Activated naive CD4-positive, alpha-beta T cell treated with Interleukin-2 at 50 U/mL for 16 hours (primary cell): ENCODE results near the gene RGS11.
"Not testable (repeated sequence)": the region's sequence is repeated elsewhere in the genome, so short reads cannot be mapped to it uniquely, and the experiment has no call there.

Experiments
- DNase-seq: peaks from one replicate; pipeline ENCODE4 v3.0.0-alpha.2; 2020

RGS11 gene

DNA sequence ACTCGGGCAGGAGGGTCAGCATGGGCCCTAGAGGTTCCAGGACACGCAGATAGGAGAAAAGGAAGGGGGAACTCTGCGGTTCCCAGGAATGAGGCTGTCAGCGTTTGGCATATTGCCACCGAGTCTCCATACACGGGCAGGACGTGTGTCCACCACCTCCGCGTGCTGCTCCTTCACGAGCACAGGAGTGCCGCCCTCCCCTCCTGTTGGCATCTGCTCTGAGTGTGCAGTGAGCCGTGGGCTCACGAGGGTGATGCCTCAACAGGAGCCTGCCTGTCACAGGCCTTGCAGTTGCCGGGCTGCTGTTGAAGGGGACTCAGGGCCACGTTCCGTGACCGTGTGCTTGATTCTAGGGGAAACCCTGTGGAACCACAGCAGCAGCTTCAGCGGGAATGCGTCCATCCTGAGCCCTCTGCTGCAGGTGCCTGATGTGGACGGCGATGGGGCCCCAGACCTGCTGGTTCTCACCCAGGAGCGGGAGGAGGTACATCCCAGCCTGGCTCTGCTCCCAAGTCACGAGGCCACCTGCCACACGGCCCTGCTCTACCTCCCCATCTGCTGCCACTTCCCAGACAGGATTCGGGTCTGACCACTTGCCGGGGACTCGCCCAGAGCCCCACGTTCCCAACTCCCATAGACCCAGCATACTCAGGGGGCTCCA is 14.6 kb downstream of the RGS11 start:
- no peak for DNase-seq

DNA sequence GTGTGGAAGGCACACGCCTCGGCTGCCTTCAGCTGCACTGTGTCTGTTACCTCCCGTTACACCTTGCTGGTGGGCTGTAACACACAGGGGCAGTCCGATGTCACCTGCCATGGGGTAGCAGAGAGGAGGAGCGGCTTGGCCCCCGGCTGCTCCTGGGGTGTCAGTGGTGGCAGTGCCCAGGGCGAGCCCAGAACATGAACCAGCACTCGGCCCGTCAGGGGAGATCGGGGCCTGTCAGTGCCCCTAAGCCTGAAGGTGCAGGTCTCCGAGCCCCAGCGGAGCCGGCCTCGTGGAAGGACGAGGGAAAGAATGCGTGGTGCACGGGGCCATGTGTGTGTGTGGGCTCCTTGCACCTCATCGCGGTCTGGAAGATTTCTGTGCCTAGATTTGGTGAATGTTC is 15.4 kb downstream of the RGS11 start:
- no peak for DNase-seq

GRCh38 chr16:259814-260253 is 15.9 kb downstream of the RGS11 start:
- no peak for DNase-seq

- no peak for DNase-seq
Measured at GRCh38 chr16:259226-259625, 16.5 kb downstream of the RGS11 start.

DNA sequence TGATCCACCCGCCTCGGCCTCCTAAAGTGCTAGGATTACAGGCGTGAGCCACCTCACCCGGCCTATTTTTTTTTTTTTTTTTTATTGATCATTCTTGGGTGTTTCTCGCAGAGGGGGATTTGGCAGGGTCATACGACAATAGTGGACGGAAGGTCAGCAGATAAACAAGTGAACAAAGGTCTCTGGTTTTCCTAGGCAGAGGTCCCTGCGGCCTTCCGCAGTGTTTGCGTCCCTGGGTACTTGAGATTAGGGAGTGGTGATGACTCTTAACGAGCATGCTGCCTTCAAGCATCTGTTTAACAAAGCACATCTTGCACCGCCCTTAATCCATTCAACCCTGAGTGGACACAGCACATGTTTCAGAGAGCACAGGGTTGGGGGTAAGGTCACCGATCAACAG is 17.7 kb downstream of the RGS11 start:
- not testable (repeated sequence) for DNase-seq

GRCh38 chr16:255183-255582 is 20.6 kb downstream of the RGS11 start:
- no peak for DNase-seq

DNA sequence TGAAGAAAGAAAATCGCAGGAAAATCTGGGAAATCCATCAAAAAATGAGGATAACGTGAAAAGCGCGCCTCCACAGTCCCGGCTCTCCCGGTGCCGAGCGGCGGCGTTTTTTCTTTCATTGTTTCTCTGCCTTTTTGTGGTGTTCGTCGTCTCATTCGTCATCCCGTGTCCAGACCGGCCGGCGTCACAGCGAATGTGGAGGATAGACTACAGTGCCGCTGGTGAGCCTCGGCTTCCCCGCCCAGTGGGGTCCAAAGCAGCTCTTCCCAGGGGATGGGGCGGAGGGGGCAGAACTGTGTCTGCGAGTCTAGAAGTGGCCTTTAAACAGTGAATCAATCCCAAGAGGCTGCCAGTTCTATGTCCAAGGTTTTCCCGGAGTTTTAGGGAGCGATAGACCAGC is 21.3 kb downstream of the RGS11 start:
- DNase-seq, result no peak

- DNase-seq, result no peak
Measured at GRCh38 chr16:253833-254232, 21.9 kb downstream of the RGS11 start.

GRCh38 chr16:252366-253337 is 23.1 kb downstream of the RGS11 start:
- peak; percentile 32 for DNase-seq

- no peak for DNase-seq
Measured at GRCh38 chr16:249431-249830, 26.3 kb downstream of the RGS11 start.

DNA sequence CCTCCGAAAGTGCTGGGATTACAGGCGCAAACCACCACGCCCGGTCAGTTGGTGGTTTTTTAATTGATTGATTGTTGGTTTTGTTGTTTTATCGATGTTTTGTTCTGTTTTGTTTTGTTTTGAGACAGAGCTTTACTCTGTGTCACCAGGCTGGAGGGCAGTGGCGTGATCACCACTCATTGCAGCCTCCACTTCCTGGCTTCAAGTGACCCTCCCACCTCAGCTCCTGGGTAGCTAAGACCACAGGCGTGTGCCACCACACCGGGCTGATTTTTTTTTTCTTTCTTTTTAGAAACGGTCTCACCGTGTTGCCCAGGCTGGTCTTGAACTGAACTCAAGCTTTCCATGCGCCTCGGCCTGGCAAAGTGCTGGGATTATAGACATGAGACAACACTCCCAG is 28.7 kb downstream of the RGS11 start:
- no peak for DNase-seq

GRCh38 chr16:245105-245504 is 30.6 kb downstream of the RGS11 start:
- DNase-seq, result no peak

- DNase-seq, result no peak
Measured at GRCh38 chr16:243348-243747, 32.4 kb downstream of the RGS11 start.

- no peak for DNase-seq
Measured at GRCh38 chr16:242281-242680, 33.5 kb downstream of the RGS11 start.

DNA sequence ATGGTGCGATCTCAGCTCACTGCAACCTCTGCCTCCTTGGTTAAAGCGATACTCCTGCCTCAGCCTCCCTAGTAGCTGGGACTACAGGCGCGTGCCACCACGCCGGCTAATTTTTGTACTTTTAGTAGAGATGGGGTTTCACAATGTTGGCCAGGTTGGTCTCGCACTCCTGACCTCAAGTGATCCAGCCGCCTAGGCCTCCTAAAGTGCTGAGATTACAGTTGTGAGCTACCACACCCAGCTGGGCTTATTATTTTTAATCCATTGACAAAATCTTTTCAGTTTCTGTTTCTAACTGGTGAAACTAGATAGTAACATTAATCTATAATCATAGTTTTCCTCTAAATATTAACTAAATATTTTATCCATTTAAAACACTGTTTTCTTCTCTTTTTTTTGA is 35.2 kb downstream of the RGS11 start:
- DNase-seq, result no peak

DNA sequence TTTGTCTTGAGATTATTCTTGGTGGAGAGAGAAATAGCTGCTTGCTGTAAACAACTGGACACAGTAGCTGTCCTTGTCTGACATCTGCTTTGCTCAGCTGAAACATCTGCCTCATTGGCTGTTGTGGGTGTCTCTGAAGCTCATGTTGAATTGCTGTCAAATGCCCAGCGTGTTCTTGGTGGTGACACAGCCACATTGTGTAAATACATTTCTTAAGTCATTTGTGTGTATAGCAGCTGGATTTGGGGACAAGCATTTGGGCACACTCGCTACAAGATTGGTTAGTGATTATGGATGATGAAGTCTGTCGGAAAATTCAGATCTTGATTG is 35.8 kb downstream of the RGS11 start:
- no peak for DNase-seq

- peak; percentile 94 for DNase-seq
Measured at GRCh38 chr16:234468-235305, 41.1 kb downstream of the RGS11 start, which contains the start of gene FAM234A. TSS of gene FAM234A (plus strand) at chr16:234821. CDS start at chr16:254414, 19,593 bp downstream.

GRCh38 chr16:230949-231348 is 44.8 kb downstream of the RGS11 start:
- no peak for DNase-seq

DNA sequence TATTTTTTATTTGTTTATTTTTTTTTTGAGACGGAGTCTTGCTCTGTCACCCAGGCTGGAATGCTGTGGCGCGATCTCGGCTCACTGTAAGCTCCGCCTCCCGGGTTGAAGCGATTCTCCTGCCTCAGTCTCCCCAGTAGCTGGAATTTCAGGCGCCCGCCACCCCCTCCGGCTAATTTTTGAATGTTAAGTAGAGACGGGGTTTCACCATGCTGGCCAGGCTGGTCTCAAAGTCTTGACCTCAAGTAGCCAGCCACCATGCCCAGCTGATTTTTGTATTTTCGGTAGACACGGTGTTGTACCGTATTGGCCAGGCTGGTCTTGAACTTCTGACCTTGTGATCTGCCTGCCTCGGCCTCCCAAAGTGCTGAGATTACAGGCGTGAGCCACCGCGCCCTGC is 45.4 kb downstream of the RGS11 start:
- not testable (repeated sequence) for DNase-seq

- DNase-seq, result no peak
Measured at GRCh38 chr16:229731-230281, 45.9 kb downstream of the RGS11 start.

- peak; percentile 86 for DNase-seq
Measured at GRCh38 chr16:228852-229730, 46.7 kb downstream of the RGS11 start, which contains the start of gene LUC7L. TSS of gene LUC7L (minus strand) at chr16:229449. CDS start at chr16:229339, 110 bp downstream.
